ENCODE data around the gene HIPK3.

DNA sequence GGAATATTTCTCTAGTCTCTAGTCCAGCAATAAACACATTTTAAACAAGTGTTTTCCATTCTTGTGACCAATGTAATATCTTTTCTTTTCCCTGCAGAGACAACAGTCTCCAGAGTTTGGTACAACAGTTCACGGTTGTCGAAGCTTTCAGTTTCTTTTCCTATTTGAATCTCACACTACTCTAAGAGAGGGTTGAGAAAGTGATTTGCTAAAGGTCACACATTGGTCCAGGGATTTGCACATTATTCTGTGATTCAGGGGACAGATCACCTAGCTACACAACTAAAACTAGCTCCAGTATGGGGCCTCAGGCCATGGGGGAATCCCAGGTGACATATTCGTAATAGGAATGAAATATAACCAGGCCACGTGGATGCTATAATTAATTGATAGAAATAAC lies 132.5 kb downstream of the HIPK3 start:
- TF ChIP-seq, protein P1, sequence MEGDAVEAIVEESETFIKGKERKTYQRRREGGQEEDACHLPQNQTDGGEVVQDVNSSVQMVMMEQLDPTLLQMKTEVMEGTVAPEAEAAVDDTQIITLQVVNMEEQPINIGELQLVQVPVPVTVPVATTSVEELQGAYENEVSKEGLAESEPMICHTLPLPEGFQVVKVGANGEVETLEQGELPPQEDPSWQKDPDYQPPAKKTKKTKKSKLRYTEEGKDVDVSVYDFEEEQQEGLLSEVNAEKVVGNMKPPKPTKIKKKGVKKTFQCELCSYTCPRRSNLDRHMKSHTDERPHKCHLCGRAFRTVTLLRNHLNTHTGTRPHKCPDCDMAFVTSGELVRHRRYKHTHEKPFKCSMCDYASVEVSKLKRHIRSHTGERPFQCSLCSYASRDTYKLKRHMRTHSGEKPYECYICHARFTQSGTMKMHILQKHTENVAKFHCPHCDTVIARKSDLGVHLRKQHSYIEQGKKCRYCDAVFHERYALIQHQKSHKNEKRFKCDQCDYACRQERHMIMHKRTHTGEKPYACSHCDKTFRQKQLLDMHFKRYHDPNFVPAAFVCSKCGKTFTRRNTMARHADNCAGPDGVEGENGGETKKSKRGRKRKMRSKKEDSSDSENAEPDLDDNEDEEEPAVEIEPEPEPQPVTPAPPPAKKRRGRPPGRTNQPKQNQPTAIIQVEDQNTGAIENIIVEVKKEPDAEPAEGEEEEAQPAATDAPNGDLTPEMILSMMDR (IDR thresholded peaks at IDR 0.05): no peak
- no peak for TF ChIP-seq POLR2A (IDR thresholded peaks at IDR 0.05)
